Caki2 (cell line): ENCODE results near the gene EXOSC7. TPM values are rescaled to one million over a fixed set of nuclear protein-coding genes. Genes with fewer than 3 reads are reported as not detected.
"Not testable (repeated sequence)": the region's sequence is repeated elsewhere in the genome, so short reads cannot be mapped to it uniquely, and the experiment has no call there.

ENCODE experiments used
- DNase-seq: peaks from one replicate; pipeline ENCODE4 v3.0.0-alpha.2; 2015; ENCODE audit warnings: low read depth
- in situ Hi-C: cut with HindIII; loops from 2 replicates; pipeline ENCODE4 v1.10.0; 2016; ENCODE audit warnings: low sequenced_read_pairs, low pct_unique_long_range_greater_than_20kb, mixed read lengths
- total RNA-seq: library from RNA; depleted of rRNA; stranded (reverse); fragments of >200 nt; shearing (Covaris generic); gene quantifications from 2 replicates; pipeline ENCODE4 v1.2.3, GENCODE V29; 2014; ENCODE audit warnings: low replicate concordance; rRNA removed

The EXOSC7 gene
- 24.0 and 28.1 TPM in 2 replicates for total RNA-seq

DNA sequence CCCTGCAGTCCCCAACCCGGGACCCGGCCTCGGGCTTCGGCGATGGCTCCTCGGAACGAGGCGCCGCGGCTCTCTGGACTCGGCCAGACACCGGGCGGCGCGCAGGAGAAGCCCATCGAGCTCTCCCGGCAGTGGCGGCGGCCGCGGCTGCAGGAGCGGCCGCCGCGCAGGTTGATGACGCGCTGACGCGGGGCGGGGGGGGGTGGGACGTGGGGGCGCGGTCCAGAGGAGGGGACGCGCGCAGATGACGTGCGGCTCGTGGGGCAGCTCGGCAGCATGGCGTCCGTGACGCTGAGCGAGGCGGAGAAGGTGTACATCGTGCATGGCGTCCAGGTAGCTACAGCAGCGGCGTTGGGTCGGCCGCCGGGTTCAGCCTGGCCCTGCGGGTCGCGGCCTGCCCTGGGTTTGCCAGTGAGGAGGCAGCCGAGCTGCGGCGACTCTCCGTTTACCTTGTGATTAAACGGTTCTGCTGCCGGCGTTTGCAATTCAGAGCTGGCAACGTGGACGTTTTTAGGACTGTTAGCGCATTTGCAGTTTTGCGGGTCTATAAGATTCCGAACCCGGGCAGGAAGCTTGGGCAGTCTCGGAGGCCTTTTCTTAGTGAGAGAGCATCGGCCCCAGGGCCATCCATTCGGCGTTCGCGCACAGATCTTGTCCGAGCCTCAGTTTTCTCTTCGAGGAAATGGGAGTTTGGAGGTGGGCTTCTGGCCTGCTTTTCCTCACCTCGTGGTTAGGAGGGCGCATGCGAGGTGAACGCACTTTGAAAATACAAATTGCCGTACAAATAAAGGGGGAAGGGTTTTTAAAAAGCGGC is at the start of gene EXOSC7, which contains the start of gene ZDHHC3:
Gene EXOSC7, plus strand, starts transcription at position 243 of the 814 bp plus-strand sequence. Its CDS starts 34 bp downstream, at position 277.
Gene ZDHHC3, minus strand, starts transcription at position 173 of the 814 bp plus-strand sequence. CDS start 16,738 bp downstream, outside the sequence.
- DNase-seq, result peak; percentile 62
- in situ Hi-C loops, result no loop called here

DNA sequence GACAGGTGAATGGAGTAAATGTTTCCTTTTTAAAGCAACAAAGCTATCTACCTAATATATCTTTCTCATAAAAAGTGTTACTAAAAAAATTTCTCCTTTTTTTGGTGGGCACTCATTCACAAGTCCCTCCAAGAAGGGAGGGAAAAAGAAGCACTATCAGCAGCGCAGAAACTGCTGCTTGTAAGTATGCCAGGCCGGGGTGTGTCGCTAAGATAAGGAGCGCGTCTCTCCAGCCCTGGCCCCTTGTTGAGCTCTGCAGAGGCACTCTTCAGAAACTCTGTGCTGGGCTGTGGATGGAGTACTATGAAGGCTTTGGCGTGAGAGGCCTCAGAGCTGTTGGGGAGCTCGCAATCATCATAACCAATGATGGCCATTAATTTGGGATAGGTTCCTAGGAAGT is 49.1 kb upstream of the EXOSC7 start:
- in situ Hi-C loops, result no loop called here

DNA sequence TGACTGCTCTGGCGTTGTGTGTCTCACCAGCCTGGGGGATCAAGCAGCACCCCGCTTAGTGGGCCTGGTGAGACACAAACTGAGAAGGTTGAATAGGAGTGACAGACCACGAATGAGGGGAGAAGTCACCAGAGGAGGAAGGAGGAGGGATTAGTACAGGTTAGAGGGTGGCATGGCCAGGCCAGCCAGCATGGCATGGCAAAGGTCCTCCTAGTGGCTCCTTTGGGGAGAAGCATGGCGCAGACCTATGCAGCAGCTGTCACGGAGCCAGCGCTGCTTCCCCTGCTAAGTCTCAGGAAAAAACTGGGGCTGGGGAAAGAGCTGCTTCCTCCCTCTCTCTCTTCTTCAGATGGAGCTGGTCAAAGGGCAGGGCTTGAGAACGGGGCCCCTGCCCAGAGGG is 48.7 kb upstream of the EXOSC7 start:
- no peak for DNase-seq
- in situ Hi-C loops, result no loop called here

More for the DNA sequence above, 49.1 kb upstream of the EXOSC7 start:
- no peak for DNase-seq

DNA sequence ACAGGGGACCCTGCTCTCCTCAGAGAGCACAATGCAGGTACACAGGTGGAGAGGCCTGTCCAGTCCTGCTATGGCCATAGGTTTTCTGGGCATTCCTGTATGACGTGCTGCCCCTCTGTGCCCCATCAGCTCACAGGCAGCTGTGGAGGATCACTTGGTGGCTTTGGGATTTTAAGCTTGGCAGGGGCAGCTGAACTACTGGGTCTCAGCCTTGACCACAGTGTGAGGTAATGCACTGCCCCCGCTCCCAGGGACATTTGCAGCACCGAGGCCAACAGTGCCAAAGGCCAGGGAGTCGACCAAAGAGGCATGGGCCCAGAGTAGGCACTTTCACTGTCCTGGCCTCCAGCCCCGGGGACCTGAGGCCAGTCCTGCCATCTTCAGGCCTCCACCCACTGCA is 46.3 kb upstream of the EXOSC7 start:
- no peak for DNase-seq
- in situ Hi-C loops, result no loop called here

DNA sequence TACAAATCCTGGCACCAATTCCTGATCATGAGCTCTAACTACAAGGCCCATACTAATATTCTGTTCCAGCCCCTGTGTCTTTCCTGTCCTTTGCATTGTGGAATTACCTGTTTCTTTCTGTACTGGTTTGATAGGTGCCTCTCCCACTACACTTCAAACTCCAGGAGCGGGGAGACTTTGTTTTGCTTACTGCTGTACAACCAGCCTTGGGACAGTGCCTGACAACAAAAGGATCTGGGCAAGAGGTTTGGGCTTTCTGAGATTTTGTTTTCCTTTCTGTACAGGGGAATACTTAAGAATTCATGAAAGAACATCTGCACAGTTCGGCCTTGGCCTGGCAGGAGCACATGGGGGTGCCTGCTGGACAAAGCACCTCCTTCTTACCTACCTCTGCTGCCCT is 45.1 kb upstream of the EXOSC7 start:
- in situ Hi-C loops, result no loop called here
- no peak for DNase-seq

DNA sequence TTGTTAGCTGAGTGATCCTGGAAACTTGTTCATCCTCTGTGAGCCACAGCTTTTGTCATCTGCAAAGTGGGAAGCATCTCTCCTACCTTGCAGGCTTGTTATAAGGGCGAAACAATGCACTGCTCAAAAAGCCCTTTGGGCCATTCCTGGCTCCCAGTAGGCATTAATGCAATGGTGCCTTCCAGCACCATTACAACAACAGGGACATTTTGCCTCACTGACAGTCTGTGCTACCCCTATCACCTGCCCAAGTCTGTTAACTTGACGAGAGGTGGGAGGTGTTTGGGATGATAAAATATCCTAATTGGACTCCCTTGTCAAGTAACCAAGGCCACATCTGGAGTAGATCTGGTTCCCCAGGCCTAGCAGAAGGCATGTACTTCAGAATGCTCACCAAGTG is 44.3 kb upstream of the EXOSC7 start:
- no peak for DNase-seq
- in situ Hi-C loops, result no loop called here

DNA sequence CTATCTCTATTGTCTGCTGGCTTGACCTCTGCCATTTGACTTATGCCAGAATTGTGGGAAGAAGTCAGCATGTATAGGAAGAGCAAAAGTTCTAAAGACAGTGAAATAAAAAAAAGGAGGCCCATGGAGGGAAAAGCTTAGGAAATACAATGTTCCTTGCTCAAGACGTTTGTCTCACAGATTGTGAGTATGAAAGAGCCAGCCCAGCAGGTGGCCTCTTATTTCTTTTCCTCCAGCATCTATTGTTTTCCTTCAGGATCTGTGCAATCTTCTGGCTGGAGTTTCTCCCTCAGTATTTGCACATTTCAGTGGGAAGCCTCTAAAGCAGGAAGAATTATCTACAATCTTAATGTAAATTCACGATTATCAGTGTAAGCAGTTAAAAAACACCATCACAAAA is 43.8 kb upstream of the EXOSC7 start:
- no peak for DNase-seq
- in situ Hi-C loops, result no loop called here

DNA sequence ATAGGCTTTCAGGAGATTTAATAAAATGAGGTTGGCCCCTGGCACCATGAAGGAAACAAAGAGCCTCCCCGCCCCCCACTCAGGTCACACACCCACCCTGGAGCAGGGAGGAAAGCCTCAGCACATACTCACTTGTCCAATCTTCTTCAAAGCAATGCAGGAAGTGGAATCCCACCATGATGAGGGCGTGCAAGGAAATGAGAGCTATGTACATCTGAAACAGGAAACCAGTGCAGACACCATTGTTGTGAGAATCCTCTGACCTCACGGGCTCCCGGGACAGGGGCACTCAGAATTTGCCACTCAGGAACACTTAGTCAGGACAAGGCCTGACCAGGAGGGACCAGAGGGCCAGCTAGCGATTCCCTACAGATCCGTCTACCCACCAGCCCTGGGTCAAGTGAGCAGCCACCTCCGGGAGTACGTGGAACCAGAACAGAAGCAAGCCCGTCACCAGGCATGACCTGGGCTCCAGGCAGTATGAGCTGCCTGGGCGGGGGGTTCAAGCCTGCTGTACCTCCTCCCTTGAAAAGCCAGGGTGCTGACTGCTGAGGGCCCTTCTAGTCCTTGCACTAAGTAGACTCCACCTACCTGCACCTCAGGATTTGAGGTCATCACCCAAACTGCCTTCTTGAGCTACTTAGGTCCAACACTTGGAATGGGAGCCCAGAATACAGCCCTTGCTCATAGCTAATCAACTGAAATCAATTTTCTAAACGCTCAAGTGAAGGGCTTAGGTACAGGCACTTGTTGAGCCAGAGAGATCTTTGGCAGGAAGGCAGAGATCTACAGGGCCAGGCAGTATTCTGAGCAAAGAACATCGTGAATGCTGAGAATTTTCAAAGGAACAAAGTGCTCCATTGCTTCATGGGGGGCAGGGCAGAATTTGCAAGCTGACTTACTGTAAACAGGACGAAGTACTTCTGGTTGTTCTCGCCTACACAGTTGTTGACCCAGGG is 42.8 kb upstream of the EXOSC7 start:
- DNase-seq, result no peak
- in situ Hi-C loops, result no loop called here

DNA sequence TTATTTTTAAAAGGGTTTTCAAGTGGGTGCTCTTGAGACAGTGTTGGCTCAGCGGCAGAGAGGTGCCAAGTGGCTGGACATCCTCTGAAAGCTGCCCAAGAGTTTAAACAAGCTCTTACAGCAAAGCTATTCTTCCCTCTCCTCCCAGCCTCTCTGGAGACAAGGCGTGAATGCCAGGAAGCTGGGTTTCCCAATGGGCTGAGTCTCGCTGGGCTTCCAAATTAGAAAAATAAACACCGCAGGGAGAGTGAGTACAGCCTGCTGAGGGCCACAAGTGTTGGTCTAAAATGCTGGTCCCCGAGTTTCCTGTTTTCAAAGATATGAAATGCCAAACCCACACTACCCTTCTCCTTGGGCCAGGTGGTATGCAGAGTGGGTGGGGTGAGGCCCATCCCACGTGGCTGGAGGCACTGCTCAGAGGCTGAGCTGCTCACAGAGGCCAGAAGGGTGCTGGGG is 36.4 kb upstream of the EXOSC7 start:
- in situ Hi-C loops, result no loop called here
- DNase-seq, result no peak

DNA sequence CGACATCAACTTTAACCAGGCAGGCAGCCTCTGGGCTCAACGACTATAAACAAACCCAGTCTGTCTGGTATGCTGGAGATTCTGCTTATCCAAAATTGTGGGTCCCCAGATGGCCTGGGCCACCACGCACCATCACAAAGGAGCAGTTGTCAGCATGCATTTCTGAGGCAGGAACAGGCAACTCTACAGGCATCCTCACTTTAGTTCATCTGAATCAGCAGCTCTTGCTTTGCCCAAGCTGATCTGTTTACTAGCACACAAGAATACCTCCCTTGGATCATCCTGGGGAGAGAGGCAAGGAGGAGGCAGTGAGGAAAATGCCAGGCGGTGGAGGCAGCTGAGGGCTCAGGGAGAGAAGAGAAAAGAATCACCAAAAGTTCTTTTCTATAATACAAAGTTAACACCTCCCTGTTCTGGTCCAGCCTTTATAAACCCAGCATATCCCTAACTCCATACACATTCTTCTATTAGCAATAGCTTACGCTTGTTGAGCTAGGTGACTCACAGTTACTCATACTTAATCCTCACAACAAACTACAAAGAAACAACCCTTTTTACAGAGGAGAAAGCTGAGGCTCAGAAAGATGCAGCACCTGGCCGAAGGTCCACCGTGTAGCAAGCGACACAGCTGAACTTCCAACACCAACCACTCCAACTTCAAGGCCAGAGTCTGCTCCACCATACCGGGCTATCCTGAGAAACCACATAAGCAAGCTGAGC is 33.7 kb upstream of the EXOSC7 start:
- in situ Hi-C loops, result no loop called here
- no peak for DNase-seq

DNA sequence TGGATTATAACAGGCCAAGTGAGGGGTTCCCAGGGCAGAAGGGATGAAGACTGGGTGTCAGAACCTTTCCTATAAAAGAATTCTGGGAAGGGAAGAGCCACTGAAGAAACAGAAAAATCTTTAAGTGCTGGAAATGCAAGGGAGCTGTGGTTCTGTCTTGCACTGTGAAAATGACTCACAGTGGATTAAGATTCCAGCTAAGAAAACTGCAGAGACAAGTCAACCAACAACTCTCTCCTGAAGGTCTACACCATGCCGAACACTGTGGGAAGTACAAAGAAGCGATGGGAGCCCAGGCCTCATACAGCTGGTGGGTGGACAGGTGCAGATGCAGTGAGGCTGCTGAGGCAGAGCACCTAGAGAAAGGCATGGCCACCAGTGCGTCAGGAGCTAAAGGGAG is 27.8 kb upstream of the EXOSC7 start:
- no peak for DNase-seq

DNA sequence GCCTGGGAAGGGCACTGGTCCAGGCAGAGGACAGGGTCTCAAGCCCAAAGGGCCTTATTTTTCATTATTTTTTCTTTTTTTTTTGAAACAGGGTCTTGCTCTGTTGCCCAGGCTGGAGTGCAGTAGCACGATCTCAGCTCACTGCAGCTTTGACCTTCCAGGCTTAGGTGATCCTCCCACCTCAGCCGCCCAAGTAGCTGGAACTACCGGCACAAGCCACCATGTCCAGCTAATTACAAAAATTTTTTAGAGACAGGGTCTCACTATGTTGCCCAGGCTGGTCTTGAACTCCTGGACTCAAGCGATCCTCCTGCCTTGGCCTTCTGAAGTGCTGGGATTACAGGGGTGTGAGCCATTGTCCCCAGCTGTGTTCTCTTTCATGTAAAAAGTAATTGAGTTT is 26.3 kb upstream of the EXOSC7 start:
- in situ Hi-C loops, DNase-seq: not testable (repeated sequence)

More for the DNA sequence above, 27.8 kb upstream of the EXOSC7 start:
- in situ Hi-C loops, result no loop called here

DNA sequence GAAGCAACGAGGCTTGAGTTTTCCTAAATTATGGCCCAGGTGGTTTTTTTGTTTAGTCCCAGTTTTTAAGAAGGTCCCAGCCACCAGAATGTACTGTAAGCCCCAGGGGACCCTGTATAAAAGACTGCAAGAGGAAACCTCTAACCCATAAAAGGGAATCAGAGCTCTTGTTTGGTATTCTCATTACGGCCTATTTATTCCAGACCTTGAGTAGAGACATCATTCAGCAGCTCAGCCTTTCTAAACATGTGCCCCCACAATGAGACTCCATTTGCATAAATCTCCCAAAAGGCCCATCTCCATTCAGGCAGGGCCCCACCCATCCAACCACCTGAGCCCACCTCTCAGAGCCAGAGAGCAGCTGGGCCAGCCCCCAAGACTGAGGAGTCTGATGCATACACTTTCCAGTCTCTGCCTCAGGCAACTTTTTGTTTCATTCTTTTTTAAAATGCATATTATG is 25.7 kb upstream of the EXOSC7 start:
- in situ Hi-C loops, result no loop called here
- DNase-seq, result no peak

DNA sequence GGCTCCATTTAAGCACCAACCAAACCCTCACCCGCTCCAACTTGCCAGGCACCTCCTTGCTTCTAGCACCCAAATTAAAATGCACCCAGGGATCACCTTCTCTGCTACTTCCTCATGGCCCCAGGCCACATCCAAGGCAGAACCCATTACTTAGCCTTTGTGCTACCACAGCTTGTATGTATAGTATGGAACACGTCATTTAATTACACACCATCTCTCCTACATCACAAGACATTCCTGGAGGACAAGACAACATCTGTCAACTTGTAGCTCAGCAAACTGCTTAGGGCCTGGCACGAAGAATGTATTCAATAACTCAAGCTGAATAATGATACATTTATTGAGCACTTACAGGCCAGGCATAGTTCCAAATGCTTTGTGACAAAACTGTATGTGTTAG is 23.4 kb upstream of the EXOSC7 start:
- no peak for DNase-seq
- in situ Hi-C loops, result no loop called here

DNA sequence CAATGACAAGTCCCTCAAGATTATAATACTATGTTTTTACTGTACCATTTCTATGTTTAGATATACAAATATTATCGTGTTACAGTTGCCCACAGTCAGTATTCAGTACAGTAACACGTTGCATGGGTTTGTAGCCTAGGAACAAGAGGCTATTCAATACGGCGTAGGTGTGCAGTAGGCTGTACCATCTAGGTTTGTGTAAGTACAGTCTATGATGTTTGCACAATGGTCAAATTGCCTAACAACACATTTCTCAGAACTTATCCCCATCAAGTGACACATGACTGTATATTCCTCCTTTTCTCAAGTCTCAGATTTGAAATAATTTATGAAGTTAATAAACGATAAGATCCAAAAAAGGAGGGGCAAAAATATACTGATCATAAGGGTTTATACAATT is 21.7 kb upstream of the EXOSC7 start:
- in situ Hi-C loops, result no loop called here
- no peak for DNase-seq

DNA sequence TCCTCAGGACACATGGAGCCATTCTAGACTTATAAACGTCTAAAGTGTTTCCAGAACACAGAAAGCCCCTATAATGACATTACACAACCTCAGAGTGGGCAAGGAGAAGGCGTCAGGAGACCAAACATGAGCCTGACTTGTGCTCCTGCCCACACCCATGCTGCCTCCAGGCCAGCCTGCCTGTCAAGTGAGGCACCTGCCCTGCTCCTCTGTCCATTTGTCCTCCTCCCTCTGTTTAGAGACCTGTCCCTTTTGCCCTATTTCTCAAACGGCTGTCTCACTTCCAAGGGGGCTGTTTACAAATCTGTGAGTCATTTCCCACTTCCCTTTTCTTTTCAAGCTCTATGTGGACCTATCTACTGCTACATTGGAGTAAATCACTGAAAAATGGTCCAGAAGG is 21.1 kb upstream of the EXOSC7 start:
- no peak for DNase-seq

DNA sequence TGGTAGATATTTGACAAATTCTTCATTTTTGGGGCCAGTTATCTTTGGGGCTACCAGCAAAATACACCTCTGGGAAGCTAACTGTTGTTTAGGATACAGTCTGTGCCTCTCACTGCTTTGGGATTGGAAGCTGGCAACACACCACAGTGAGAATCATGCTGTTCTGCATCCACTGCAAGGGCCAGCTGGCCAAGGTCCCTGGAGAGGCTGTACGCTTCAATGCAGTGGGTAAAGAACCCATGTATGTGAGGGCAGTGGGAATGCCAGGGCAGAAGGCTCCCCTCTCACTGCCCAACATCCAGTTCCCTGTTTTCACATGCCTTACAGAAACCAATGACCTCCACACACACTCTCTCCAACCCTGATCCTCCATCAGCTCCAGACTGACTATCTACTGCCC is 20.1 kb upstream of the EXOSC7 start:
- no peak for DNase-seq
- in situ Hi-C loops, result no loop called here

More for the DNA sequence above, 21.1 kb upstream of the EXOSC7 start:
- in situ Hi-C loops, result no loop called here

DNA sequence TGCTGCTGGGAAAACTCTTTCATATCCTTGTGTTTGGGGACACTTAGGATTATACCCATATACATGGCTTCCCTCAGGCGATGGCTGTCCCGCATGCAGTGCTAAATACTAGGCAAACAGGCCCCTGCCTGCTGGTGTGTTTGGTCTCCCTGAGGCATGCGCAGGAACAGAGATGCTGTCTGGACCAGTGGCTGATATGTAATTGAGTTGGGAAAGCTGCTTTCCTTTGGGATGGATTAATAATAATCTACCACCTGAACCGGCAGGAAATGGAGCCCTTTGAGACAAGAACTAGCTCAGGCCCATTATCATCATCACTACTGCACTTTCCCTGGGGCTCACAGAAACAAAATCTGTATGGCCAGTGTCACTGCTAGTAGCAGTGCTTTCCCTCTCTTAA is 18.1 kb upstream of the EXOSC7 start:
- no peak for DNase-seq
- in situ Hi-C loops, result no loop called here
